H9 (cell line): ENCODE data around the gene RIPPLY3. TPM values are rescaled to one million over a fixed set of nuclear protein-coding genes. Genes with fewer than 3 reads are reported as not detected.

Experiments used
- DNase-seq: peaks from one replicate; pipeline ENCODE4 v3.0.0-alpha.2; 2017
- H2AFZ ChIP-seq: one replicate; pipeline ENCODE4 v1.6.1; 2013; ENCODE audit warnings: mild to moderate bottlenecking, low read length, control low read depth, moderate library complexity
- H2AK5ac ChIP-seq: 2 replicates; pipeline ENCODE4 v1.6.1; 2013; ENCODE audit warnings: low read length, control low read depth, mixed read lengths; ENCODE audit not compliant: insufficient read length
- H2BK120ac ChIP-seq: one replicate; pipeline ENCODE4 v1.6.1; 2013; ENCODE audit warnings: low read depth, mild to moderate bottlenecking, low read length, control low read depth, inconsistent platforms; ENCODE audit not compliant: poor library complexity, severe bottlenecking
- H2BK12ac ChIP-seq: 2 replicates; pipeline ENCODE4 v1.6.1; 2013; ENCODE audit warnings: low read length, control low read depth, mixed read lengths, low read depth; ENCODE audit not compliant: insufficient read length
- H2BK15ac ChIP-seq: 2 replicates; pipeline ENCODE4 v1.6.1; 2013; ENCODE audit warnings: low read depth, low read length, control low read depth
- H2BK20ac ChIP-seq: one replicate; pipeline ENCODE4 v1.6.1; 2013; ENCODE audit warnings: low read depth, mild to moderate bottlenecking, low read length, control low read depth, inconsistent platforms; ENCODE audit not compliant: poor library complexity, severe bottlenecking
- H2BK5ac ChIP-seq: 2 replicates; pipeline ENCODE4 v1.6.1; 2013; ENCODE audit warnings: low read length, control low read depth, mixed read lengths; ENCODE audit not compliant: insufficient read length
- H3K14ac ChIP-seq: 2 replicates; pipeline ENCODE4 v1.6.1; 2013; ENCODE audit warnings: low read length, control low read depth; ENCODE audit not compliant: insufficient read depth
- H3K18ac ChIP-seq: 2 replicates; pipeline ENCODE4 v1.6.1; 2013; ENCODE audit warnings: low read depth, mild to moderate bottlenecking, mixed read lengths, low read length, control low read depth; ENCODE audit not compliant: insufficient read length
- H3K23ac ChIP-seq: 2 replicates; pipeline ENCODE4 v1.6.1; 2013; ENCODE audit warnings: low read length, control low read depth, mixed read lengths, low read depth; ENCODE audit not compliant: insufficient read length
- H3K23me2 ChIP-seq: 2 replicates; pipeline ENCODE4 v1.6.1; 2013; ENCODE audit warnings: low read depth, mild to moderate bottlenecking, mixed read lengths, low read length, control low read depth; ENCODE audit not compliant: insufficient read length, poor library complexity, severe bottlenecking
- H3K27ac ChIP-seq: 2 replicates; pipeline ENCODE4 v1.5.1; 2013; ENCODE audit warnings: low read length, control low read depth, mixed read lengths, low read depth; ENCODE audit not compliant: insufficient read length
- H3K27me3 ChIP-seq: 2 replicates; pipeline ENCODE4 v1.6.1; 2013; ENCODE audit warnings: low read length, control low read depth, inconsistent platforms; ENCODE audit not compliant: insufficient read depth
- H3K4ac ChIP-seq: 2 replicates; pipeline ENCODE4 v1.6.1; 2013; ENCODE audit warnings: low read depth, mild to moderate bottlenecking, control low read depth, inconsistent platforms, low read length, moderate library complexity
- H3K4me1 ChIP-seq: 2 replicates; pipeline ENCODE4 v1.6.1; 2013; ENCODE audit warnings: low read length, control low read depth, inconsistent platforms; ENCODE audit not compliant: insufficient read depth
- H3K4me2 ChIP-seq: 2 replicates; pipeline ENCODE4 v1.6.1; 2013; ENCODE audit warnings: low read length, control low read depth, mixed read lengths; ENCODE audit not compliant: insufficient read length, insufficient read depth
- H3K56ac ChIP-seq: 2 replicates; pipeline ENCODE4 v1.6.1; 2013; ENCODE audit warnings: low read depth, mild to moderate bottlenecking, mixed read lengths, low read length, control low read depth; ENCODE audit not compliant: insufficient read length
- H3K79me1 ChIP-seq: 2 replicates; pipeline ENCODE4 v1.6.1; 2013; ENCODE audit warnings: low read depth, mild to moderate bottlenecking, moderate library complexity, low read length, control low read depth, inconsistent platforms; ENCODE audit not compliant: insufficient read depth, poor library complexity, severe bottlenecking
- H3K79me2 ChIP-seq: 2 replicates; pipeline ENCODE4 v1.6.1; 2013; ENCODE audit warnings: low read length, control low read depth, inconsistent platforms; ENCODE audit not compliant: insufficient read depth
- H3K9ac ChIP-seq: 2 replicates; pipeline ENCODE4 v1.6.1; 2013; ENCODE audit warnings: low read length, control low read depth, mixed read lengths; ENCODE audit not compliant: insufficient read length; ENCODE audit errors: extremely low read depth
- H3K9me3 ChIP-seq: one replicate; pipeline ENCODE4 v1.6.1; 2013; ENCODE audit warnings: low read depth, low read length, inconsistent platforms; ENCODE audit not compliant: control insufficient read depth
- H3T11ph ChIP-seq: one replicate; pipeline ENCODE4 v1.6.1; 2013; ENCODE audit warnings: mild to moderate bottlenecking, low read length, control low read depth, inconsistent platforms
- H4K20me1 ChIP-seq: one replicate; pipeline ENCODE4 v1.6.1; 2013; ENCODE audit not compliant: control insufficient read depth, insufficient read length, insufficient read depth
- H4K5ac ChIP-seq: 2 replicates; pipeline ENCODE4 v1.6.1; 2013; ENCODE audit warnings: low read depth, mild to moderate bottlenecking, mixed read lengths, low read length, control low read depth; ENCODE audit not compliant: insufficient read length
- H4K8ac ChIP-seq: replicated peaks from 2 replicates; pipeline ENCODE4 v1.6.1; 2013; ENCODE audit warnings: low read length, control low read depth, mixed read lengths, low read depth; ENCODE audit not compliant: insufficient read length
- H4K91ac ChIP-seq: 2 replicates; pipeline ENCODE4 v1.6.1; 2013; ENCODE audit warnings: low read depth, mild to moderate bottlenecking, moderate library complexity, mixed read lengths, low read length, control low read depth; ENCODE audit not compliant: insufficient read length
- H3K27ac Mint-ChIP-seq, 3 experiments: 2 replicates in 2 of 3; 3 replicates in 1 of 3; pipeline ENCODE4 v1.8.0; 2020 to 2021; ENCODE audit warnings: mixed read lengths in 3 of 3, mild to moderate bottlenecking in 1 of 3, moderate library complexity in 1 of 3
- H3K27me3 Mint-ChIP-seq: 2 replicates; pipeline ENCODE4 v1.8.0; 2021; ENCODE audit warnings: low read depth, mild to moderate bottlenecking, moderate library complexity, mixed read lengths
- H3K36me3 Mint-ChIP-seq, 3 experiments: 2 replicates in 2 of 3; 3 replicates in 1 of 3; pipeline ENCODE4 v1.8.0; 2020 to 2021; ENCODE audit warnings: low read depth in 3 of 3, mixed read lengths in 3 of 3; ENCODE audit not compliant: insufficient read depth in 1 of 3
- H3K4me1 Mint-ChIP-seq, 2 experiments: 2 replicates each; pipeline ENCODE4 v1.8.0; 2020; ENCODE audit warnings: mixed read lengths in 2 of 2
- H3K4me3 Mint-ChIP-seq, 2 experiments: 2 replicates in 1 of 2; 3 replicates in 1 of 2; pipeline ENCODE4 v1.8.0; 2020 to 2021; ENCODE audit warnings: mild to moderate bottlenecking in 2 of 2, mixed read lengths in 2 of 2, moderate library complexity in 1 of 2
- H3K9me3 Mint-ChIP-seq, 2 experiments: 2 replicates in 1 of 2; 3 replicates in 1 of 2; pipeline ENCODE4 v1.8.0; 2020; ENCODE audit warnings: mild to moderate bottlenecking in 2 of 2, mixed read lengths in 2 of 2, moderate library complexity in 1 of 2
- WGBS: extraction: QIAGEN DNeasy Blood & Tissue Kit; methylation state at CpG from one replicate; pipeline ENCODE4 v1.1.7; 2013; ENCODE audit warnings: missing lambda C conversion rate, low lambda C conversion rate, mixed read lengths; ENCODE audit not compliant: insufficient read length; ENCODE audit errors: extremely low coverage; 5-methylcytosine and 5-hydroxymethylcytosine counted together
- long read RNA-seq: library from polyadenylated mRNA; unstranded; transcript quantifications from one replicate; pipeline ENCODE4 v2.0.0, GENCODE V29; 2020
- total RNA-seq: library from RNA; stranded (reverse); gene quantifications from 2 replicates; pipeline ENCODE4 v1.2.1, GENCODE V29; 2021
- TF ChIP-seq, protein P1 (sequence below): fragments of 200-600 bp; sonication (generic); conservative IDR thresholded peaks from 3 replicates; pipeline ENCODE4 v1.8.0; 2021; ENCODE audit warnings: antibody characterized with exemption, mild to moderate bottlenecking

Gene RIPPLY3, protein sequence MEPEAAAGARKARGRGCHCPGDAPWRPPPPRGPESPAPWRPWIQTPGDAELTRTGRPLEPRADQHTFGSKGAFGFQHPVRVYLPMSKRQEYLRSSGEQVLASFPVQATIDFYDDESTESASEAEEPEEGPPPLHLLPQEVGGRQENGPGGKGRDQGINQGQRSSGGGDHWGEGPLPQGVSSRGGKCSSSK
- 1.7 and 1.9 TPM in 2 replicates for total RNA-seq
- long read RNA-seq = 0 reads

DNA sequence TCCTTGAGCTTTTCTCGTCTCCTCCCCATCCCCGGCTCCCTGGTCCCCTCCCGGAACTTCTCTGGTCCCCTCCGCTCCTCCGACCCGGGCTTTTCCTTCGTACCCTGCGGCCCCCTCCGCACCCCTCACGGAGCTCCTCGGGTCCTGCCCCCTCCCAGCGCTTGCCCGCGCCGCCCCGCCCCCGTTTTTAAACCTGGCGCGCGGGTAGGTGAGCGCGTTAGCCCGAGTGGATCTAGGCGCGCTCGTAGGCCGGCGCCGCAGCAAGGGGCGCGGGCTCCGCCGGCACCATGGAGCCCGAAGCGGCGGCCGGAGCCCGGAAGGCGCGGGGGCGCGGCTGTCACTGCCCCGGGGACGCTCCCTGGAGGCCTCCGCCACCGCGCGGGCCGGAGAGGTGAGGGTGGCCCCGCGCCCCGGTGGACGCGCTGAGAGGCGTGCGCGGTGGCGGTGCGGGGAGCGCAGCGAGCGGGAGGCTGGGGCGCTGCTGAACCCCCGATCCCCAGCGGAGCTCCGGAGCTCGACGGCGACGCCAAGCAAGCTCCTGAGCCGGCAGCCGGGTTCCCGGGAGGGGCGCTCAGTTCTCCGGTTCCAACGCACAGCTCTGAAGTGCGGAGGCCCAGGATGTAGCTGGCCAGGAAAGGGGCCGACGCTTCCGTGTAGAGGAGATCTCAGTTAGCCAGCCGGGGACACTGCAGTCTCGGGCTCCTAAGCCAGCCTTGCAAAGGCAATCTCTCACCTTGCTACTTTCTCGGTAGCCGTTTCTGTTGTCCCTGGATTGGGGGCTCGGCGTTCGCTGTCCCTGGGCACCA lies at the start of gene RIPPLY3:
RIPPLY3 (plus strand) TSS at position 217 of the 806 bp plus-strand sequence; CDS start at position 288, 71 bp downstream.
- no peaks in the 10 kb centered on the region for H3K9me3 ChIP-seq
- TF ChIP-seq, protein P1, sequence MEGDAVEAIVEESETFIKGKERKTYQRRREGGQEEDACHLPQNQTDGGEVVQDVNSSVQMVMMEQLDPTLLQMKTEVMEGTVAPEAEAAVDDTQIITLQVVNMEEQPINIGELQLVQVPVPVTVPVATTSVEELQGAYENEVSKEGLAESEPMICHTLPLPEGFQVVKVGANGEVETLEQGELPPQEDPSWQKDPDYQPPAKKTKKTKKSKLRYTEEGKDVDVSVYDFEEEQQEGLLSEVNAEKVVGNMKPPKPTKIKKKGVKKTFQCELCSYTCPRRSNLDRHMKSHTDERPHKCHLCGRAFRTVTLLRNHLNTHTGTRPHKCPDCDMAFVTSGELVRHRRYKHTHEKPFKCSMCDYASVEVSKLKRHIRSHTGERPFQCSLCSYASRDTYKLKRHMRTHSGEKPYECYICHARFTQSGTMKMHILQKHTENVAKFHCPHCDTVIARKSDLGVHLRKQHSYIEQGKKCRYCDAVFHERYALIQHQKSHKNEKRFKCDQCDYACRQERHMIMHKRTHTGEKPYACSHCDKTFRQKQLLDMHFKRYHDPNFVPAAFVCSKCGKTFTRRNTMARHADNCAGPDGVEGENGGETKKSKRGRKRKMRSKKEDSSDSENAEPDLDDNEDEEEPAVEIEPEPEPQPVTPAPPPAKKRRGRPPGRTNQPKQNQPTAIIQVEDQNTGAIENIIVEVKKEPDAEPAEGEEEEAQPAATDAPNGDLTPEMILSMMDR = no peak
- peak; percentile 56 for DNase-seq
- peaks cover 8 to 14% of the 10 kb centered on the region in 2 experiments for H3K4me1 Mint-ChIP-seq
- H3K27me3 Mint-ChIP-seq = peaks cover 71% of the 10 kb centered on the region
- peak within 1 kb of the TSS; percentile 28 for H3K9ac ChIP-seq
- no peak within 1 kb of the TSS for H2BK12ac ChIP-seq
- H3K27ac ChIP-seq = no peak within 1 kb of the TSS
- no peak within 1 kb of the TSS for H2AK5ac ChIP-seq
- peak within 1 kb of the TSS; percentile 8; the same call in 1 of the 2 replicates for H3K14ac ChIP-seq
- H4K8ac ChIP-seq = no peak within 1 kb of the TSS
- peaks cover 12% of the 10 kb centered on the region for H3K23me2 ChIP-seq
- no peaks in the 10 kb centered on the region for H3K9me3 Mint-ChIP-seq
- H3K4ac ChIP-seq = no peak within 1 kb of the TSS
- H3K4me2 ChIP-seq = peak within 1 kb of the TSS; percentile 76
- H3K36me3 Mint-ChIP-seq = no peaks in the 10 kb centered on the region
- H4K91ac ChIP-seq = no peak within 1 kb of the TSS
- no peak within 1 kb of the TSS for H3K23ac ChIP-seq
- H3K18ac ChIP-seq = no peak within 1 kb of the TSS
- no peak within 1 kb of the TSS for H4K5ac ChIP-seq
- WGBS = no CpG with 5 or more reads among the region's 87 CpGs
- no peaks in the 10 kb centered on the region for H3K79me2 ChIP-seq
- H2AFZ ChIP-seq = peak within 1 kb of the TSS; percentile 66
- H3K56ac ChIP-seq = no peak within 1 kb of the TSS
- H2BK120ac ChIP-seq = no peak within 1 kb of the TSS
- H2BK15ac ChIP-seq = peak within 1 kb of the TSS; percentile 52; the same call in 1 of the 2 replicates
- H3T11ph ChIP-seq = no peak within 1 kb of the TSS
- H2BK5ac ChIP-seq = no peak within 1 kb of the TSS
- H4K20me1 ChIP-seq = no peaks in the 10 kb centered on the region
- no peaks in the 10 kb centered on the region for H3K4me1 ChIP-seq
- peaks cover 8% of the 10 kb centered on the region; the same call in 1 of the 2 replicates for H3K27me3 ChIP-seq
- no peak within 1 kb of the TSS for H2BK20ac ChIP-seq
- H3K4me3 Mint-ChIP-seq = peak within 1 kb of the TSS; percentile 66 to 79
- no peak within 1 kb of the TSS for H3K27ac Mint-ChIP-seq
- H3K79me1 ChIP-seq = no peaks in the 10 kb centered on the region
